RWPE1 (cell line): ENCODE measurements around the gene HSP90AA1.

Experiments used
- CTCF ChIA-PET: fragments of 350-600 bp; sonication (Branson Sonifier 250); formaldehyde crosslinking; extraction: SDS; loops from one replicate; lab custom pipeline; 2021; lab: Yijun Ruan, JAX
- POLR2A ChIA-PET: fragments of 400-600 bp; formaldehyde crosslinking; extraction: SDS; loops from one replicate; lab custom pipeline; 2020; ENCODE audit warnings: antibody characterized with exemption; ENCODE audit not compliant: low non-redundant PET; lab: Yijun Ruan, JAX
- DNase-seq: peaks from one replicate; pipeline ENCODE4 v3.0.0; 2012; ENCODE audit warnings: low spot score
- H3K27ac ChIP-seq: fragments of 450-650 bp; 2 replicates; pipeline ENCODE4 v1.5.1; 2017
- TF ChIP-seq, protein P1 (sequence below): fragments of 450-650 bp; conservative IDR thresholded peaks from 2 replicates; pipeline ENCODE4 v1.5.1; 2017; ENCODE audit warnings: low read depth, mild to moderate bottlenecking

The HSP90AA1 gene

DNA sequence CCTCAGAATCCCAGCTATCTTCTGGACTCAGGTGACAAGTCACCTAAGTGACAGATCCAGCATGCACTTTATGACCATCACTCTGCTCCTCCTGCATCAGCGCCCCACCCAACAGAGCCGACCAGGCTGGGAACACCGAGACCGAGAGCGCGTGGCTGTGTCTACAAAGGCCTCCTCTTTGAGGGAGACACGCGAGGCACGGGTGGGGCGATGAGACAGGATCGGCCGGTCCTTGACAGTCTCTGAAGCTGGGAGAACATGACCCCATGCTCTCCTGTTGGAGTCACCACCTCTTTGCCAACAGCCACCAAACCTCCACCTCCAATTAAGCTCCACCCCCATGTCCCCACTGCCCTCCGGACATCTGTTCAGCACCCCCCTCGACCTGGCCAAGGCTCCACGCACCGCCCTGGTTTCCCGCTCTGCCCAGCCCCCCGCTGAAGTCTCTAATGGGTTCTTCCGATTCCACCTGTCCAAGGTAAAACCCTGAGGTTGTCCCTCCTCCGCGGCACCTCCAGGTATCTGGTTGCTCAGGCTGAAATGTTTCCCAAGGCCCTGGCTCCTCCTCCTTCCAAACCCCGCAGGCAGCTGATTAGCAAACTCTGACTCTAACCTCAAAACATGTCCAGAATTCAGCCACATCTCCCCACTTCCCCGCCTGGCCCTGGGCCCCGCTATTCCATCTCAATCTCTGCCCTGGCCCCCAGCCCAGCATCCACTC is 31.5 kb downstream of the HSP90AA1 start:
- ChIA-PET CTCF (interaction anchor here (0.7 to 1.3 kb wide), 2 partner anchors 32 to 41 kb away, joined by 3 read pairs; no protein-coding TSS in a partner anchor), POLR2A (interaction anchor here (0.7 kb wide), 1 partner anchor 21 kb away, joined by 5 read pairs; no protein-coding TSS in a partner anchor)
- peak; percentile 82 for DNase-seq
- H3K27ac ChIP-seq = peak overlapping the region; percentile 50
- TF ChIP-seq, protein P1, sequence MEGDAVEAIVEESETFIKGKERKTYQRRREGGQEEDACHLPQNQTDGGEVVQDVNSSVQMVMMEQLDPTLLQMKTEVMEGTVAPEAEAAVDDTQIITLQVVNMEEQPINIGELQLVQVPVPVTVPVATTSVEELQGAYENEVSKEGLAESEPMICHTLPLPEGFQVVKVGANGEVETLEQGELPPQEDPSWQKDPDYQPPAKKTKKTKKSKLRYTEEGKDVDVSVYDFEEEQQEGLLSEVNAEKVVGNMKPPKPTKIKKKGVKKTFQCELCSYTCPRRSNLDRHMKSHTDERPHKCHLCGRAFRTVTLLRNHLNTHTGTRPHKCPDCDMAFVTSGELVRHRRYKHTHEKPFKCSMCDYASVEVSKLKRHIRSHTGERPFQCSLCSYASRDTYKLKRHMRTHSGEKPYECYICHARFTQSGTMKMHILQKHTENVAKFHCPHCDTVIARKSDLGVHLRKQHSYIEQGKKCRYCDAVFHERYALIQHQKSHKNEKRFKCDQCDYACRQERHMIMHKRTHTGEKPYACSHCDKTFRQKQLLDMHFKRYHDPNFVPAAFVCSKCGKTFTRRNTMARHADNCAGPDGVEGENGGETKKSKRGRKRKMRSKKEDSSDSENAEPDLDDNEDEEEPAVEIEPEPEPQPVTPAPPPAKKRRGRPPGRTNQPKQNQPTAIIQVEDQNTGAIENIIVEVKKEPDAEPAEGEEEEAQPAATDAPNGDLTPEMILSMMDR = no peak

DNA sequence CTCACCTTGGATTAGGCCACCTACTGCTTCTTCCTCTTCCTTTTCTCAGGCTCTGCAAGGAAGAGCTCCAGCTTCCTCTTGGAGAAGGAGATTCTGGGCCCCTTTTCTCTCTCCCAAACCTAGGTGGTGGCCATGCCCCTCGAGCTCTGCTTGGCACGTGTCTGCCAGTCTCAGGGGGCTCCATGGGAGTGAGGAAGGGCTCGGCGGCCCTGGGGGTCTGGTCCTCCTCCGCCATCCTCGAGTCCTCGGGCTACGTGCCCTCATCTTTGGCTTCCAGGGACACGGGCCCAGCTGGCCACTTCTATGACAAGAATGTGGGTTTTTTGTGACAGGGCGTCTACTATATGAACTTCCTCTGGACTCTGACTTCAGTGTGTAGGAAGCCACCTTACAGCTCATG is 34.3 kb downstream of the HSP90AA1 start:
- H3K27ac ChIP-seq = peak overlapping the region; percentile 37; the same call in 1 of the 2 replicates
- no peak for DNase-seq
- ChIA-PET CTCF (interaction anchor here (0.7 kb wide), 1 partner anchor 39 kb away, joined by 3 read pairs; no protein-coding TSS in a partner anchor), POLR2A (no interaction called here)
- TF ChIP-seq, protein P1 = no peak

DNA sequence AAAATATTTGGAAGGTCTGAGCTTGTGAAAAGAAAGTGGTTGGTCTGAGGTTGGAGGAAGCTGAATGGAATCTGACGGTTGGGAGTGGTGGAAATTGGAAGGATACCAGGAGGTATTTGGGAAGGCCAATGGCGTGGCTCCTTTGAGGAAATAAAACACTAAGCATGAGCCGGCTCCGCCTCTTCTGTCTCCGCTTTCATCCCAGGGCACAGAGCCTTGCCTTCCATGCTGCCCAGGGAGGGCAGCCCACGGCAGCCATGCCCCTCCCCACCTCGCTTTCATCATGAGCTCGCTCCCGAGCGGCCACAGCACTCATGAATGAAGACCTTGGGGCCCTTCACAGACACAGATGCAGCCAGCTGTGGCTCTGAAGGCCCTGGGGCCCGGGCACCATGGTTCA is 36.2 kb downstream of the HSP90AA1 start:
- H3K27ac ChIP-seq = peak overlapping the region; percentile 37
- POLR2A ChIA-PET = no interaction called here
- CTCF ChIA-PET = no interaction called here
- TF ChIP-seq, protein P1 = no peak
- DNase-seq = no peak

DNA sequence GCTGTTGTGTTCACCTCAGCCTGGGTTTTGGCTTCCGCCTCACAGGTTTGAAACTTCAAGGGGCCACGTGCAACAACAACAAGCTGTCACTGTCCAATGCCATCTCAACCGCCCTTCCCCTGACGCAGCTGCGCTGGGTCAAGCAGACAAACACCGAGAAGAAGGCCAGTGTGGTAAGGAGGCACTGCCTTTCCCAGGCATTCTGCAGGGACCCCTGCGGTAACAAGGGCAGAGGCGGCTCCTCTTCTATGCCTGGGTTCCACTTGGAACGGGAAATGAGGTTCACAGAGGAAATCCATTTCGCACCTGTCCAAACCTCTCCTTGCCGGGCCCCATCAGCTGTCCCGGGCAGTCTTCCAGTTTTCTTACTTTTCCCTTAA is 36.8 kb downstream of the HSP90AA1 start:
- TF ChIP-seq, protein P1 = no peak
- CTCF ChIA-PET = no interaction called here

DNA sequence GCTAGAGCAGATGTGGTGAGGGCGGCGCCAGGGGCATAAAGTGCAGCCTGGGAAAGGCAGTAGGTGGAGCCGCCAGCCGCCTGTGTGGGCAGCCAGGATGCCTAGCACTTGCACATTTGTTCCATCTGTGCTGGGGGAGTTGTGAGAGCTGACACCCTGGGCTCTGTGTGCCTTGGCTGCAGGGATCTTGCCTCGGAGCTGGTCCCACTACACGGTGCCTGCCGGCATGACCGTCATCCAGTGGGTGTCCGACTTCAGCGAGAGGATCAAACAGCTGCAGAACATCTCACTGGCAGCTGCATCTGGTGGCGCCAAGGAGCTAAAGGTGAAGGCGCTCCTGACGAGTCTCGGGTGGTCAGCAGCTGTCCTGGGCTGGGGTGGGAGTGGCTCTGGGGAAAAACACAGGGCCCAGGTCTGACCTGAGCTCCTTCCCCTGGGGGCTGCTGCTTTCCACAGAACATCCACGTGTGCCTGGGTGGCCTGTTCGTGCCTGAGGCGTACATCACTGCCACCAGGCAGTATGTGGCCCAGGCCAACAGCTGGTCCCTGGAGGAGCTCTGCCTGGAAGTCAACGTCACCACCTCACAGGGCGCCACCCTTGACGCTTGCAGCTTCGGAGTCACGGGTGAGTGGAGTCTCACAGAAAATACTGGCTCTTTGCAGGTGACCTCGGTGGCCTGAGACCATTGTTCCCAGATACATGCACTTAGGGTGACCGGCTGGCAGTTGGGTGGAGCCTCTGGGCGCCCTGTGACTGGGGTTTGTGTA is 37.4 kb downstream of the HSP90AA1 start:
- TF ChIP-seq, protein P1 = no peak
- POLR2A ChIA-PET = no interaction called here
- H3K27ac ChIP-seq = peak overlapping the region; percentile 37
- no peak for DNase-seq
- CTCF ChIA-PET = interaction anchor here (1.2 kb wide), 1 partner anchor 47 kb away, joined by 3 read pairs; no protein-coding TSS in a partner anchor

More for the DNA sequence above, 36.8 kb downstream of the HSP90AA1 start:
- POLR2A ChIA-PET = no interaction called here
- peak overlapping the region; percentile 37 for H3K27ac ChIP-seq
- DNase-seq = no peak
